HuH-7.5 (cell line): Measurements from ENCODE around the gene SLC6A7.

Source experiments
- DNase-seq: peaks from one replicate; pipeline ENCODE4 v3.0.0; 2011; ENCODE audit warnings: low spot score

Gene SLC6A7

GRCh38 chr5:150189728-150190502 lies at the start of gene SLC6A7:
Gene SLC6A7 (plus strand): TSS chr5:150190062. CDS start chr5:150190328, 266 bp downstream.
- DNase-seq: no peak

- no peak for DNase-seq
These were observed 49.0 kb upstream of the SLC6A7 start for GRCh38 chr5:150140830-150141229.

DNA sequence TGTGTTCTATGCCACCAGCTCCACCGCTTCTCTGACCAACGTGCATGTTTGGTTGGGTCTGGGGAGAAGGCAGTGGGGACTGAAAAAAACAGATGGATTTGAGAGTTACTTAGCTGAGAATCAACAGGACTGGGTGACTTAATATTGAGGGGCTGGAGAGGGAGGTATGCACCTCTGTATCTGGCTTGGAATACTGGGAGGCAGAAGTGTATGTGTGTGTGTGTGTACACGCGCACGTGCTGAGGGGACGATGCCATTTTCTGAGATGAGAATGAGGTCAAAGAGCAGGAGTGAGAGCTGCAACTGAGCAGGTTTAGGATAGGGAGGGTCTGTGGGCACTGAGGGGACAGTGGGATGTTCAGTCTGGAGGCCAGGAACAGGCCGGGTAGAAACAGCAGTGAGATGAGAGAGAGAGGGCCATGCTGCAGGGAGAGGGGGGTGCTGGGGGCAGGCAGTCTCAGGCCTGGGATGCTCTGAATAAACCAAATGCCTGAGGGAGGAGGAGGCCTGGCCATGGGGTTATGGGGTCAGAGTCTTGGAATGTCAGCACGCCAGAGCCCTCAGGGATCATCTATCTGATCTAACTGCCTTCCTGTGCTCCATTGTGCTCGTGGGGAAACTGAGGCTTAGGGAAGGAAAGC lies 48.2 kb upstream of the SLC6A7 start:
- no peak for DNase-seq

DNA sequence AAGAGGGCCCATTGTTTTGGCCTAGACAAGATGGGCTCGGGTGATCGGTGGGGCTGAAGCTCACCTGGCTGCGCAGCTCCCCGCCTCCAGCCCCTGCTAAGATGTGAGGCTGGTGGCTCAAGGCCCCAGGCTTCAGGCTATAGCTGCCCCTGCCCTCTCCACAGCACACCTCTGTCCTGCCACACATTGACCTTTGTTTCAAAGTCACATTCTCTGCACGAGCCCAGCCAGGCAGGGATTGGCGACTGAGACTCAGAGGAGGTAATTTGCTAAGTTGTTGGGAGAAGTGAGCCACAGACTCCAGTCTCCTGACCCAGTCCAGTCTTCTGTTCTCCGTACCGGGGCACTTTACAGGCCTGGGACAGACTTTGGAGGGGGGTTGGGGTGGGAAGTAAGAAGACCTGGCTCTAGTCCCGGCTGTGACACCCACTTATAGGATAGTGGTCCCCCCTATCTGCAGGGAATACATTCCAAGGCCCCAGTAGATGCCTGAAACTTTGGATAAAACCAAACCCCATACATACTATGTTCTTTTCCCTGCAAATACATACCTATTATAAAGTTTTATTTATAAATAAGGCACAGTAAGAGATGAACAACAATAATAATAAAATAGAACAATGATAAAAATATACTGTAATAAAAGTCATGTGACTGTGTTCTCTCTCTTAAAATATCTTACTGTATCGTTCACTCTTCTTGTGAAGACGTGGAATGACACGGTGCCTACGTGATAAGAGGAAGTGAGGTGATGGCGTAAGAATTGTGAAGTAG lies 47.5 kb upstream of the SLC6A7 start:
- no peak for DNase-seq

DNA sequence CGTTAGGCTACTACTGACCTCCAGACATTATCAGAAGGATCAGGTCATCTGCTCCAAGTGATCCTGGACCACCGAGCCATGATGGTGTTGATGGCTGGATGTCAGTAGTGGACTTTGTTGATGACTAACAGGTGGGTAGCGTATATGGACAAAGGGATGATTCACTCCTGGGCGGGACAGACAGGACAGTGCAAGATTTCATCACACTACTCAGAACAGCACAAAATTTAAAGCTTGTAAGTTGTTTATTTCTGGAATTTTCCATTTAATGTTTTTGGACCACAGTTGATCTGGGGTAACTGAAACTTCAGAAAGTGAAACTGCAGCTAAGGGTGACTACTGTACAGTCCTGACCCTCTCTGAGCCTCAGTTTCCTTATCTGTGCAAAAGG lies 46.9 kb upstream of the SLC6A7 start:
- DNase-seq: no peak

DNA sequence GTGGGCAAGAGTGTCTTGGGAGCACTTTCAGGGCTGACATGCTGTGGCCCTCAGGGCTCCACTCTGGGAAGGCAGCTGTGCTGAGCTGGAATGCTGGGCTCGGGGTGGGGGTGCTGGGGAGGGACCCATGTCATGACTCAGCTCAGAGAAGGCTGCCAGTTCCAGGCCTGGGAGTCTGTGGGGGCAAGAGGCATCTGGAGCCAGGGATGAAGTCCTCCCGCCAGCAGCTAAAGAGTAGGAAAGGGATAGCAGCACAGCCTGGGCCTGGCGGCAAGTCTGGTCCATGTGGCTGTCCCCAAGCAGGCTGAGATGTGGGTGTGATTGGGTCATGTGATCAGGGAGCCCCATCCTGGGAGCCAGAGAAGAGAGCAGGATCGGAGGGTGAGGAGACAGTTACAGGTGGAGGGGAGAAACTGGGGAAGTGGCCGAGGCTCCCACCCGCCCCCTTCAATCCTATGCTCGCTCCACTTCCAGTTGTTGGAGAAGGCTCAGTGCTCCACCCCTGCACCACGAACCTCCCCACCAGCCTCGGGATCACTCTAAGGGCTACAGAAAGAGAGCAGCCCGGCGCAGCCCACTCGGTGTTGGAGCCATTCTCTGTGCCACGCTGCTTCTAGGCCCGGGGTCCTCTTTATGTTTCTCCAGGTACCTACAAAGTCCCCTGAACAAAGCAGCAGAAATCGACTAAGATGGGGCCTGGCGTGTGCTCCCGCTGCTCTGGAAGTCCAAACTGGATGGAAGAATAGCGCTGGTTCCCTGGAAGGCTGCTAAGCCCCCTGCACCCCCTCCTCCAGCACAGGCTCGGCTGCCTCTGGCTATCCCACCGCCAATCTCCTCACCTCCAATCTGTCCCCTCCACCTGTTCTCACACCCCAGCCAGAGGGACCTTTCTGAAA lies 46.3 kb upstream of the SLC6A7 start:
- DNase-seq: no peak

- no peak for DNase-seq
These were observed 45.5 kb upstream of the SLC6A7 start for GRCh38 chr5:150144246-150144801.

GRCh38 chr5:150144879-150145278 lies 45.0 kb upstream of the SLC6A7 start:
- no peak for DNase-seq

- DNase-seq: no peak
These were observed 43.6 kb upstream of the SLC6A7 start for GRCh38 chr5:150146235-150146634.

DNA sequence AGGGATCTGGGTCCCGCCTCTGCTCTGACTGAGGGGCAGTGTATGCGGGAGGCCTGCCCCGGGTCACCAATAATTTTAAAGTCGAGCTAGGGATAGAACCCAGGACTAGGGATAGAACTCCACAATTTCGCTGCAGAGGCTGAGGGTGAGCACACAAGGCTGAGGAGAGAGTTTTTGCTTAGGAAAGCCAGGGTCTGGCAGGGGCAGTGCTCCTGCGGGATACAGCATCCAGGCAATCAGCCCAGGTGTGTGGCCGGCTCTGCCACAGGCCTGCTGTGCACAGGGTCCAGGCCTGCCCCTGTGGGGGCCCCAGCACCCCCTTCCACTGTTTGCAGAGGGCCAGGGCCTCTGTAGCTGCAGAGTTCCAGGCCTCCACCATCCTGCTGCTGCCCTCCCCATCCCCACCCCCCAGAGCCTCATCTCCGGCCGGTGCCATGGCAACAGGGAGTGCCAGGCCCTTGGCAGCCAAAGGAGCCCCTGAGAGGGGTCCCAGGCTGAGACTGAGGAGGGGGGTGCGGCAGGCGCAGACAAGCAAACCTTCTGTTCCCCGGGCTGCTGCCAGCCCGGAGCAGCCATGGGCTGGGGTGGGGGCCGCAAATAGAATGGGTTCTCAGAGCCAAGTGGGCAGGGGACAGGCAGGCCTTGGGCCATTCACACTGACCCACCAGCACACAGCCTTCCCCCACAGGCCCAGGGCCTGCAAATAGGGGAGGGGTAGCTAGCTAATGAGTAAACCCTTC lies 42.8 kb upstream of the SLC6A7 start:
- no peak for DNase-seq

DNA sequence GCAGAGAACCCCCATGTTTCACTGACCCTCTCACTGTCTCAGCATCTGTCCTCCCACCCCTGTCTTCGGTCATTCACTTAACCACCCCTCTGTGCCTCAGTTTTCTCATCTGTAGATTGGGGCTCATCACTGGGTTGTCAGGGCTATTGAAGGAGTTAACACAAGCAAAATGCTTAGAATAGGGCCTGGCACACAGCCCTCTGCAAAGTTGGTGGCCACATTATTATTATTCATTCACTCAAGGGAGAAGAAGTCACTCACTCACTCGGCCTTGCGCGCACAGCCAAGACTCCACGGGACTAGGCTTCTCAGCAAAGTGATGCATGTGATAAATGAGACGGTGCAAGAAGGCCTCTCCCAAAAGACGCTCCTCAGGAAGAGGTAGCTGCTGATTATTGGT lies 42.2 kb upstream of the SLC6A7 start:
- no peak for DNase-seq

- DNase-seq: no peak
These were observed 41.5 kb upstream of the SLC6A7 start for GRCh38 chr5:150148117-150148927.

GRCh38 chr5:150149618-150150017 lies 40.2 kb upstream of the SLC6A7 start:
- DNase-seq: no peak

- DNase-seq: no peak
These were observed 37.0 kb upstream of the SLC6A7 start for GRCh38 chr5:150152636-150153462.

- no peak for DNase-seq
These were observed 36.4 kb upstream of the SLC6A7 start for GRCh38 chr5:150153483-150153882.

DNA sequence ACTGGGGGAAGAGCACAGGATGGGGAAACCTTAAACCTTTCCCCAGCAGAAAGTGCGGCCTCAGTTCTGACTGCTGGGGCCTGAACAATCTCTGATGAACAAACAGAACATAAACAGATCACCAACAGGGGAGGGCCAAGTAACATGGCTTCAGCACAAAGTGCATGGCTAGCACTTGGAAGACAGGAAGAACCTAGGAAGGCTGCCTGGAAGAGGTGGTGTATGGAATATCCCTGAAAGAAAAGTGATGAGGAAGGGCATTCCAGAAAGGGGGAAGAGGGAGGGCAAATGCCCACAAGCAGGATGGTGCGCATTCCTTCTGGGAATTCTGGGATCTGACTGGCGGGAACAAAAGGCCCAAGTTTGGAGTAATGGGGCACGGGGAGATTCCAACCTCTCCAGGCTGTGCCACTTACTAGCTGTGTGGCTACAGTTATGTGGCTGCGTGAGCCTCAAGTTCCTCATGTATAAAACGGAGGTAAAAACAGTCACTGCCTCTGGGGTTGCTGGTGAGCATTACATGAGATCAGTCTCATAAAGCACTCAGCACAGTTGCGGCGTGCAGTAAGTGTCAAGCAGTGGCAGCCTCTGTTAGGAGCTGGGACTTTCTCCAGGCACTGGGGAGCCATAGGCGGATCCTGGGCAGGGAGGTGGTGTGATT lies 35.8 kb upstream of the SLC6A7 start:
- no peak for DNase-seq

DNA sequence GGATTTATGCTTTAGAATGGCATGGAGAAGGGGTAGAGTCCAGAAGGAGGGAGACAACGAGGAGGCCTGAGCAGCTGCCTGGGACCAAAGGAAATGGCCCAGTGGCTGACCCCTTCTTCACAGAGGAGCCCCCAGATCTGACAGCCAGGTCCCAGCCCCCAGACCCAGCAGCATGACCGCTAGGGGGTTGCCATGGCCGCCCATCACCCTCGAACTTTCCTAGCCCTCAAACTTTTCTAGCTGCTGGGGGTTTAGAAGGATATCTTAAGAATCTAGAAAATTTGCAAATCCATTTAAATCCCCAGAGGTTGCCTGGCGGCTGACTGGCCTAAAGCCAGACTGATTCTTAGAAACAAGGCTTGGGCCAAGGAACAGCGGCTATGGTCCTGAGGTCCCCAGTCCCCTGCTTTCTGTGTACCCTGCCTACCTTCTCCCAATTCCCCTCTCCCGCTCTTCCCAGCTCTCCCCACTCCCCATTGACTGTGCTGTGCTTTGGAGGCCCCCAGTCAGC lies 35.2 kb upstream of the SLC6A7 start:
- DNase-seq: no peak

DNA sequence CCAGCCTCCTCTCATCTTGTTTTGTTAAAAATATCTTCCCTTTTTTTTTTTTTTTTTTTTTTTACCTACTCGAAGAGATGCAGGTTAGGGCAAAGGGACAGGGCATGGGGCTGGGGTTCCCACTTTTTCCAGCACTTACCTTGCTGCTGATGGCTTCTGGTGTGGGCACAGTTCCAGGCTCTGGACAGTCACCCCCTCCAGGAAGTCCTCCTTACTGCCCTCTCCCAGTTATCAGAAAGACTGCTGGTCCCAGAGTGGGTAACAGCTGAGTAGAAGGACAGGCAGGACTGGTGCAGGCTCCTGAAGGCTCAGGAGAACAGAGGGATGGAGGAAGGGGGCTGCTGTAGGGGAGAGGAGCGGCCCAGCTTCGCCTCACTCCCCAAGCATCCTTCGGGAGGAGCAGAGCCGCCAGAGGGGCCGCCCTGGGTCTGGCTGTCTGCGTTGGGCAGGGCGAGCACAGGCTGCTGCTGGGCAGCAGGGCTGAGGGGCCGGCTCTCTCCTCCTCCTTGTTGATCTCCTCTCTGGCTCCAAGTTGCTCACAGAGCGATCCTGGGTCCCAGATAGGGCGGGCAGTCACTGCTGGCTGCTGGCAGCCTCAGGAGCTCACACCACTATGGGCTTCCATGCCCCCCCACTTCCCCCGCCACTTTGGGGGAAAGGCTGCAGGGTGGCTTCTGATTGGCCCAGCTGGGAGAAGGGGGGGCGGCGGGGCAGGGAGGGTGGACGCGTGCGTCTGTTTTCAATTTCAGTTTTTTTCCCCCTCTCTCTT lies 34.4 kb upstream of the SLC6A7 start, which contains the start of gene PDGFRB:
Gene PDGFRB, minus strand, starts transcription at position 588 of the 769 bp plus-strand sequence. CDS start 18,798 bp downstream, outside the sequence.
- DNase-seq: no peak
